ENCODE results near the gene FXYD7. TPM values are rescaled to one million over a fixed set of nuclear protein-coding genes. Genes with fewer than 3 reads are reported as not detected.
A peak's percentile ranks its signal among the peaks of the same experiment; 100 is the strongest.

Gene FXYD7
- total RNA-seq, 4 donors from 2014 or later, result not detected

- intact Hi-C loops (cut with DNase I), result no loop called here
- no peak for TF ChIP-seq CTCF (IDR thresholded peaks at IDR 0.05)
- TF ChIP-seq POLR2A (IDR thresholded peaks at IDR 0.05), result no peak
- Histone ChIP-seq H3K4me3 (peak overlapping the region in 1 of 4 donors; percentile 4), H3K36me3 (no peaks in the 10 kb centered on the region), H3K27me3 (no peaks in the 10 kb centered on the region), H3K4me1 (peaks cover 3 to 37% (median 15%) of the 10 kb centered on the region in 3 donors), H3K9me3 (no peaks in the 10 kb centered on the region), H3K27ac (no peak overlapping the region)
- DNase-seq, result no peak
- 69 to 72% methylated on average over 9 to 17 of the region's 31 CpGs for WGBS, 2 donors
Observed at GRCh38 chr19:35130761-35131720, 12.0 kb upstream of the FXYD7 start.

GRCh38 chr19:35132254-35132653, 10.8 kb upstream of the FXYD7 start:
- DNase-seq, result no peak
- Histone ChIP-seq H3K27me3 (no peaks in the 10 kb centered on the region), H3K9me3 (no peaks in the 10 kb centered on the region), H3K4me1 (peaks cover 0 to 37% (median 16%) of the 10 kb centered on the region in 3 donors), H3K27ac (no peak overlapping the region), H3K4me3 (no peak overlapping the region), H3K36me3 (no peaks in the 10 kb centered on the region)
- intact Hi-C loops (cut with DNase I), result no loop called here
- TF ChIP-seq POLR2A (IDR thresholded peaks at IDR 0.05) (no peak), CTCF (IDR thresholded peaks at IDR 0.05) (no peak)

- no peaks in the 10 kb centered on the region for H3K27me3 ChIP-seq
- H3K27ac ChIP-seq, result peak overlapping the region in 3 of 4 donors; percentile 76 to 93 (median 92)
- peak overlapping the region in 3 of 4 donors; percentile 25 to 51 (median 39) for H3K4me3 ChIP-seq
- H3K9me3 ChIP-seq, result no peaks in the 10 kb centered on the region
- TF ChIP-seq CTCF (IDR thresholded peaks at IDR 0.05) (no peak), POLR2A (IDR thresholded peaks at IDR 0.05) (no peak)
- H3K36me3 ChIP-seq, result no peaks in the 10 kb centered on the region
- 67 to 84% methylated on average over 5 to 11 of the region's 11 CpGs for WGBS, 2 donors
- intact Hi-C loops (cut with DNase I), result no loop called here
- no peak for DNase-seq
- H3K4me1 ChIP-seq, result peaks cover 0 to 40% (median 20%) of the 10 kb centered on the region in 3 donors
Observed at GRCh38 chr19:35133826-35134225, 9.2 kb upstream of the FXYD7 start.

GRCh38 chr19:35134601-35135242, 8.3 kb upstream of the FXYD7 start, which contains the start of gene LGI4:
LGI4 (minus strand) TSS chr19:35135059; CDS start chr19:35134680, 379 bp downstream.
- Histone ChIP-seq H3K27ac (peak within 1 kb of the TSS; percentile 53 to 93 (median 84)), H3K27me3 (no peaks in the 10 kb centered on the region), H3K4me1 (peaks cover 0 to 47% (median 20%) of the 10 kb centered on the region in 3 donors), H3K36me3 (no peaks in the 10 kb centered on the region), H3K9me3 (no peaks in the 10 kb centered on the region), H3K4me3 (peak within 1 kb of the TSS in 3 of 4 donors; percentile 25 to 51 (median 39))
- TF ChIP-seq POLR2A (IDR thresholded peaks at IDR 0.05) (no peak), CTCF (IDR thresholded peaks at IDR 0.05) (no peak)
- no peak for DNase-seq
- WGBS, 2 donors, result 59 to 67% methylated on average over 9 to 11 of the region's 15 CpGs
- intact Hi-C loops (cut with DNase I), result no loop called here

Data from esophagus squamous epithelium (tissue), 5 donors.